HK-2 (cell line): ENCODE measurements around the gene LRRC8D.
"Not testable (repeated sequence)": the region's sequence is repeated elsewhere in the genome, so short reads cannot be mapped to it uniquely, and the experiment has no call there.

Experiments
- DNase-seq: peaks from one replicate; pipeline ENCODE4 v3.0.0-alpha.2; 2018; ENCODE audit not compliant: unreplicated experiment

The LRRC8D gene

GRCh38 chr1:89913353-89914095, 92.7 kb downstream of the LRRC8D start:
- no peak for DNase-seq

- no peak for DNase-seq
These were observed 96.5 kb downstream of the LRRC8D start for GRCh38 chr1:89917353-89917752.

DNA sequence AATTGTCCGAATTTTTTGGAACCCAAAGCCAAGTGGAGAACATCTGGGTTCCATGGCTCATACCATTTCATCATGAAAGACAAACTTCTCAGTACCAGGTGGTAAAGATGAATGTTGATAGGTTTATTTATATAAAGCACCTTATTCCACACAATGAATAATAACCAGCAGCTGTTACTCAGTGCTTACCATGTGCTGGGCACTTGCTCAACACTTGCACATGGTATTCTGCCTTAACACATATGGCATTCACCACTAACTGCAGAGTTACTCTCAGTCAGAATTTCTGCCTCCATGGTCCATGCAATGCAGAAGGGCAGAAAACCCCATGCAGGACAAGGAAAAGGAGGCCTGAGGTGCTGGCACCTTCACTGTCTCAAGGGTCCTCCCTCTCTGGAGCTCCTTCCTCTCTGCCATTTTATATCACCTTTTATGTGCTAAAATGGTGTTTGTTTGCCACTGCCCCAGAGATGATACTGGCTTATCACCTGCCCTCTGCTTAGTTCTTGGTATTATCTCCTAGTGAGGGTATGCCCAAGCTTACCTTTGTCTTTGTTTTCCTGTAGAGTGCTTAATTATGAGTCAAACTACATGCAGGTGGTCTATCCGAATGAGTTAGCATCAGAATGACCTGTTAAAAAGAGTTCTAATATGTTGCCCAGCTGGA, 97.4 kb downstream of the LRRC8D start:
- DNase-seq: no peak

DNA sequence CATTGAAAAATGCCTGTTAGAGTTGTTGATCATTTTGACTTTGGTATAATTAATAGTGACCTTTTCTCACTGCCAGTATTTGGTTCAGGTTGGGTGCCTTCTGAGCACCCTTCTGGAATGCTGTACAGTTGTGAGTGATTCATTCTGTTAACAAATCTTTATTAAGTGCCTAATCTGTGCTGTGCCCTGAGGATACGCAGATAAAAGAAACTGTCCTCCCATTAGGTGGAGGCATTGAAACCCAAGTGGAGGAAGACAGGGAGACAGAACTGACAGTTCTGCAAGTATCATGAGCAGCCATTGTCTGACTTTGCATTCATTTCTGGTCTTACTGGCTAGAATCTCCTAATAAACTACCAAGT, 97.9 kb downstream of the LRRC8D start:
- no peak for DNase-seq

DNA sequence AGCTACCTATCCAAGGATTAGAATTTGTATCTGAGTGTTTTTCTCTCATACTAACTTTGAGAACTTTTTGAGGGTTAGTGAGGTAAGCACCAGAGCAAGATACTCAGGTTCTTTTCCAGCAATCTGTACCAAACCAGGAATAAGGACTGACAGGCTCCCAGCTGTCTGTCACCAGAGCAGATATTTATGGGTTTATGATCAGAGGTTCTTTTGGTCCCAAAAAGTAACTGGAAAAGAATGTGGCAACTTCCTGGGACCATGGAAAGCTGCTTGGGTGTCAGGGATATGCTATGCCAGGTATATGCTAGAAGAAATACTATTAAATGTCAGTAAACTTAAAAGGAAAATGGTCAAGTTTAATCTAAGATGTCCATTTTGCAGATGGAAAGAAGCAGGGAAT, 98.3 kb downstream of the LRRC8D start:
- DNase-seq: no peak

DNA sequence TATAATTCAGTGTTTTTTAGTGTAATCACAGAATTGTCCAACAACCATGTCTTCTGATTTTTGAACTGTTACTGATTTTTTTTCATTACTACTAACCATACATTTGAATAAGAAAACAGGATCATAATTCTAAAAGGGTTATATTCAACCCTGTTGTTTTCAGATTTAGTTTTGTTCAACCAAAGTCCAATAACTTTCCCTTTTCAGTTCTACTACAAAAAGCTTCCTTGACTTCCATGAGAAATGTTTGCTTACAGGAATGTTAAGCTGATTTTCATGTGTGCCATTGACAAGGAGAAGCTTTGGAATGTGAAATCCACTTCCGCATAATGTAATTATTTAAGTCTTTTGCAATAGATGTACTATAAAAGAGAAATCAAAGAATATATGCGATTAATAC, 102.1 kb downstream of the LRRC8D start:
- no peak for DNase-seq

DNA sequence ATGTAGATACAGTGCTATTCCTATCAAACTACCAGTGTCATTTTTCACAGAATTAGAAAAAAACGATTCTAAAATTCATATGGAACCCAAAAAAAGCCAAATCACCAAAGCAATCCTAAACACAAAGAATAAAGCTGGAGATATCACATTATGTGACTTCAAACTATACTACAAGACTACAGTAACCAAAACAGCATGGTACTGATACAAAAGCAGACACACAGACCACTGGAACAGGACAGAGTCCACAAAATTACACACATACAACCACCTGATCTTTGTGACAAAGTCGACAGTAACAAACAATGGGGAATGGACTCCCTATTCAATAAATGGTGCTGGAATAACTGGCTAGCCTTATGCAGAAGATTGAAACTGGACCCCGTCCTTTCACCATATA, 102.7 kb downstream of the LRRC8D start:
- DNase-seq: no peak

- DNase-seq: not testable (repeated sequence)
These were observed 103.2 kb downstream of the LRRC8D start for GRCh38 chr1:89924075-89924474.

GRCh38 chr1:89927049-89927448, 106.2 kb downstream of the LRRC8D start:
- no peak for DNase-seq

DNA sequence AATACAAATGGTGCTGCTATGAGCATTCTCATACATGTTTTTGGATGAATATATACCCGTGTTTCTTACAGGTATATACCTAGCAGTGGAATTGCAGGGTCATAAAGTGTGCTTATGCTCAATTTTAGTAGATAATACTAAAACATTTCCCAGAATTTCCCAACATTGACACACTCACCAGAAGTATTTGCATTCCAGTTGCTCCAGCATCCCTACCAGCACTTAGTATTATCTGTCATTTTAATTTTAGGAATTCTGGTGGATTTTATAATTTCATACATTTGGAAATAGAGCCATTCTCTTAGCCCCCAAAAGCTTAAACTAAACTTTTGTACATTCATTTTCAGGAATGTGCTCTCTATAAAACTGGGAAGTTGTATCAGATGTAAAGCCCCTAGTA, 106.6 kb downstream of the LRRC8D start:
- DNase-seq: no peak

- DNase-seq: no peak
These were observed 107.7 kb downstream of the LRRC8D start for GRCh38 chr1:89928506-89928905.

GRCh38 chr1:89929467-89930063, 108.7 kb downstream of the LRRC8D start:
- DNase-seq: no peak

DNA sequence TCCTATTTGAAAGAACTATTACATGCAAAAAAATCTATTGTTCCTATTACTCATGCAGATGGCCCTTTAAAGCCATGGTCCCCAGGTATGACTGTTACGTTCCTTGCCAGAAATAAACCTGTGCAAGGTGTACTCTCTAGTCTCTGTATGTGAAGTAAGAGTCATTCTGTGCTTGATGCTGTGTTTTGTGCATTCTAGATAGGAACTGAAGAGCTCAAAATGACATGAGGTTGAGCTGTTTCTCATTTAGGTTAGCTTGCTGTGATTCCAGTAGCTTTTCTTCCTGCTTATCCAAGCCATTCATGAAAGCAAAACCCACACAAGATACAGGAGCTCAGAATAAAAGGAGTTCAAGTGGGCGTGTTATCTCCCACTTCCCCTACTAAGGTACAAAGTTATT, 109.7 kb downstream of the LRRC8D start:
- no peak for DNase-seq

GRCh38 chr1:89931964-89932363, 111.1 kb downstream of the LRRC8D start:
- DNase-seq: no peak

- DNase-seq: no peak
These were observed 111.9 kb downstream of the LRRC8D start for GRCh38 chr1:89932598-89933364.

GRCh38 chr1:89934461-89934860, 113.6 kb downstream of the LRRC8D start:
- DNase-seq: no peak

DNA sequence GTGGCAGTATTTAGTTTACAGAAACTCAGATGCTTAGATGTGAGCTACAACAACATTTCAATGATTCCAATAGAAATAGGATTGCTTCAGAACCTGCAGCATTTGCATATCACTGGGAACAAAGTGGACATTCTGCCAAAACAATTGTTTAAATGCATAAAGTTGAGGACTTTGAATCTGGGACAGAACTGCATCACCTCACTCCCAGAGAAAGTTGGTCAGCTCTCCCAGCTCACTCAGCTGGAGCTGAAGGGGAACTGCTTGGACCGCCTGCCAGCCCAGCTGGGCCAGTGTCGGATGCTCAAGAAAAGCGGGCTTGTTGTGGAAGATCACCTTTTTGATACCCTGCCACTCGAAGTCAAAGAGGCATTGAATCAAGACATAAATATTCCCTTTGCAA, 114.4 kb downstream of the LRRC8D start:
- DNase-seq: no peak

- DNase-seq: no peak
These were observed 115.9 kb downstream of the LRRC8D start for GRCh38 chr1:89936694-89937093.

DNA sequence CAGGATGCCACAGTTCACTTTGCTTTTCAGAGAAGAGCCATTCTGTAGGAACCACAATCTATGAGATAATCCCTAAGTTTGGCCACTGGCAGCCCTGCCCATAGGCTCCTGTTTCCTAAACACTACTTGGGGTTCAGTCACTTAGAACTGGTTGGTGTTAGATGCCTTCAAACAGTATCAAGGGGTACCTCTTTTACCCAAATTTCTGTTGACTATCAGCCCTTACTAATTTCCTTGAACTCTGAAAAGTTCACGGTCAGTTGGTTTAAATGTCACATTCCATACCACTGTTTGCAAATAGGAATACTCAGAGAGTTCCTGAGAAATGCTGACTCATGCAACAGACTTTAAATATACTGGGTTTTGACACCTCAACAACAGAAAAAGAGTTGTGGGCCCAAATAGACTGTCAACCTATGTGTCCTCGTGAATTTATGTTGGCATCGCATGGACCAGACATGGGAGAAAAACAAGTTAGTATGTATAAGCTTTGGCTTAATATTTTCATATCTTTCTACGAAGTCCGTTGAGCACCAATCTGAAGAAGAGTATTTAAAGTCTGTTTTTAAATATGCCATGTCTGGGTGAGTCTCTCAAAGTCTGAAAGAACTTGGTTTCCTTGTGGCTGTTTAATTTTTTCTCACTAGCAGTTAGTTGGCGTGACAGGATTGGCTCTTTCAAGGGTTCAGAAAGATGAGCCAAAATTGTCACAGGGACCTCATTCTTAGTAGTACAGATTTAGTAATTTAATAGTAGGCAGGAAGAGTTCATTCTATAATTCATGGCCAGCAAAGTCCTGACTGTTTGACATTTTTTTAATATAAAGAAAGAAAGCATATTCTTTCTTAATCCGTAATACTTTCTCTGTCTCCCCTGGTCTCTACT, 117.6 kb downstream of the LRRC8D start:
- DNase-seq: no peak

DNA sequence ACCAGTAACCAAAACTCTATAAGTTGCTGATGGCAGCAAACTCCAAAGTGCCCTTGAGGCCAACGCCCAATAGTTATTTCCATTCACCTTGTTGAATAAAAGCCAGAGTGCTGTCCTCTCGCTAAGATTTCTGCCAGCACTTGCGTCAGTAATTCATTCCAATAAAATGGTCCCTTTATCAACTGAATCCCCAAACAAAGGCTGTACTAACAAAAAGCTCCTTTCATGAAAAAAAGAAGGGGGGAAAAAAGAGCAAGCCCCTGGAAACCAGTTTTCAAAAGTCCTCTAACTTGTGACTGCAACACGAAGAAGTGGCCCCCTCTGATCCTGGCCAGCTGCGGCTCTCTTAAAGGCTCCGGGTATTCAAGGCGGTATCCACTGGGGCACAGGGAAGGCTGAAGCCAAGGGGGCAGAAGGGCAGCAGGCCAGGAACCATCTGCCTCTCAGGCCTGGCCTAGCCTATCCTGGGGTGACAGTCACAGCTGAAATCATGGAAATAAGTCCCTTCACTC, 118.3 kb downstream of the LRRC8D start:
- DNase-seq: no peak

DNA sequence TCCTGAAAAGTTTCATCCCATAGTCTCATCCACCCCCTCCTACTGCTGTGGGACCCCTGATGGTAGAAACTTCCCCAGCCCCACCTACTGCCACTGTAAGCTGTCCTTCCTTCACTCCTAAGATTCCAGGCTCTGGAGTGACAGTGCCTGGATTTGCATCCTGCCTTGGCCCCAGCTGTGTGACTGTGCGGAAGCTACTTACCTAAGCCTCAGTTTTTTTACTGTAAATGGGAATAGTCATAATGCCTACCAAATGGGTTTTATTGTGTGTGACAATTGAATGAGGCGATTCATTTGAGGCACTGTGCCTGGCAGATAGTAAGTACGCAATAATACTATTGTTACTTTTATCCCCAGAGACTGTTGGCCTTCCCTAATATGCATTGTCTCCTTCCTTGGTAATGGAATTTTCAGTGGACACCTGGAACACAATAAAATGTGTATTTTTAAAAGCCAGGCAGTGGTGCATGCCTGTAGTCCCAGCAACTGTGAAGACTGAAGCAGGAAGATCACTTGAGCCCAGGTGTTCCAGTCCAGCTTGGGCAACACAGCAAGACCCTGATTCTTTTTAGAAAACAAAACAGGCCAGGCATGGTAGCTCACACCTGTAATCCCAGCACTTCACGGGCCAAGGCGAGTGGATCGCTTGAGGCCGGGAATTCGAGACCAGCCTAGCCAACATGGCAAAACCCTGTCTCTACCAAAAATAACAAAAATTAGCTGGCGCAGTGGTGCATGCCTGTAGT, 119.0 kb downstream of the LRRC8D start:
- no peak for DNase-seq
